ENCODE results near the gene SGSM2. TPM values are rescaled to one million over a fixed set of nuclear protein-coding genes. Genes with fewer than 3 reads are reported as not detected.

The SGSM2 gene
- total and polyA plus RNA-seq, 2 experiments from 2014 or later, result 13.7 to 52.4 TPM

GRCh38 chr17:2419486-2419885, 82.2 kb downstream of the SGSM2 start (continued):
- TF ChIP-seq REST (IDR thresholded peaks at IDR 0.05; ENCODE audit: unreplicated experiment), result no peak
- no peak for TF ChIP-seq ZNF331 (CRISPR knock-in tag; IDR thresholded peaks at IDR 0.05; ENCODE audit: low read depth)
- TF ChIP-seq EZH2phosphoT487 (IDR thresholded peaks at IDR 0.05; ENCODE audit: unreplicated experiment), result no peak
- TF ChIP-seq ZNF462 (CRISPR knock-in tag; IDR thresholded peaks at IDR 0.05), result no peak

GRCh38 chr17:2420176-2420575, 82.9 kb downstream of the SGSM2 start:
- no peak for DNase-seq (ENCODE audit: low spot score)
- Mint-ChIP-seq H3K4me1 (no peaks in the 10 kb centered on the region; the same call in 2 of the 3 replicates), H3K36me3 (ENCODE audit: low read depth) (peaks cover 39% of the 10 kb centered on the region), H3K27ac (no peak overlapping the region), H3K9me3 (no peaks in the 10 kb centered on the region), H3K27me3 (ENCODE audit: insufficient read depth, low read depth, poor library complexity) (peaks cover 6% of the 10 kb centered on the region), H3K4me3 (no peak overlapping the region)
- Histone ChIP-seq H3K4me2 (no peak overlapping the region), H3K9me2 (ENCODE audit: insufficient read depth) (no peaks in the 10 kb centered on the region), H2AFZ (no peak overlapping the region), H4K20me1 (replicated peaks; ENCODE audit: insufficient read depth) (peaks cover 14% of the 10 kb centered on the region; the same call in 1 of the 2 replicates), H3K36me3 (ENCODE audit: insufficient read depth) (peaks cover 18% of the 10 kb centered on the region), H3K27me3 (ENCODE audit: insufficient read depth) (no peaks in the 10 kb centered on the region), H3K79me2 (replicated peaks; ENCODE audit: insufficient read depth) (peaks cover under 1% of the 10 kb centered on the region; the same call in 1 of the 2 replicates), H3F3A (replicated peaks; ENCODE audit: low read depth) (peaks cover 20% of the 10 kb centered on the region), H3K27ac (ENCODE audit: low read depth) (no peak overlapping the region), H3K4me3 (no peak overlapping the region), H3K4me1 (ENCODE audit: insufficient read depth) (no peaks in the 10 kb centered on the region)
- ATAC-seq, result no peak
- no peak for TF ChIP-seq CREB1 (CRISPR knock-in tag; IDR thresholded peaks at IDR 0.05; ENCODE audit: low read depth)
- TF ChIP-seq ETS1 (IDR thresholded peaks at IDR 0.05), result no peak
- no peak for TF ChIP-seq POLR2AphosphoS5 (IDR thresholded peaks at IDR 0.05; ENCODE audit: low read depth)
- TF ChIP-seq CTCF (conservative IDR thresholded peaks at IDR 0.05; ENCODE audit: low read depth in 2 of 2), result no peak
